HEK293 (cell line): ENCODE data around the gene UBXN10.

Source experiments
- CTCF ChIA-PET: fragments of 350-600 bp; formaldehyde crosslinking; extraction: SDS; loops from one replicate; lab custom pipeline; 2021; ENCODE audit warnings: antibody characterized with exemption; lab: Yijun Ruan, JAX
- POLR2A ChIA-PET: fragments of 300-600 bp; formaldehyde crosslinking; extraction: SDS; loops from one replicate; lab custom pipeline; 2020; ENCODE audit warnings: antibody characterized with exemption, inconsistent platforms; lab: Yijun Ruan, JAX
- H3K27ac ChIP-seq: fragments of 200-500 bp; sonication (Bioruptor generic); 2 replicates; pipeline ENCODE4 v1.5.1; 2014; ENCODE audit warnings: low read depth, low read length, control low read depth, inconsistent platforms; ENCODE audit errors: extremely low read depth
- H3K36me3 ChIP-seq, 2 experiments: fragments of 200-500 bp in 1 of 2; sonication (Bioruptor generic) in 1 of 2; 1 replicate in 1 of 2; 2 replicates in 1 of 2; pipeline ENCODE4 v1.5.1; 2014 to 2017; ENCODE audit warnings: inconsistent platforms in 2 of 2, low read length in 2 of 2; ENCODE audit not compliant: control insufficient read depth in 2 of 2, insufficient read depth in 1 of 2
- H3K4me1 ChIP-seq: fragments of 200-500 bp; sonication (Bioruptor generic); 2 replicates; pipeline ENCODE4 v1.5.1; 2014; ENCODE audit warnings: mild to moderate bottlenecking, low read length, inconsistent platforms; ENCODE audit not compliant: control insufficient read depth, insufficient read depth
- H3K4me3 ChIP-seq: 2 replicates; pipeline ENCODE4 v1.5.1; 2011; ENCODE audit warnings: low read depth, mild to moderate bottlenecking, control low read depth, low read length, moderate library complexity
- H3K9me3 ChIP-seq: fragments of 200-500 bp; sonication (Bioruptor generic); 2 replicates; pipeline ENCODE4 v1.5.1; 2014; ENCODE audit warnings: low read depth, low read length, inconsistent platforms; ENCODE audit not compliant: control insufficient read depth, insufficient read depth
- GLIS2 ChIP-seq: fragments of 450-650 bp; formaldehyde crosslinking; IDR thresholded peaks from 2 replicates; pipeline ENCODE4 v1.5.1; 2016; ENCODE audit warnings: missing biosample characterization, missing genetic modification characterization
- KLF1 ChIP-seq: fragments of 450-650 bp; formaldehyde crosslinking; IDR thresholded peaks from 2 replicates; pipeline ENCODE4 v1.5.1; 2016; ENCODE audit warnings: missing biosample characterization, missing genetic modification characterization
- SP2 ChIP-seq: fragments of 450-650 bp; formaldehyde crosslinking; IDR thresholded peaks from 2 replicates; pipeline ENCODE4 v1.5.1; 2016; ENCODE audit warnings: missing biosample characterization, missing genetic modification characterization
- SP3 ChIP-seq: fragments of 450-650 bp; formaldehyde crosslinking; IDR thresholded peaks from 2 replicates; pipeline ENCODE4 v1.5.1; 2016; ENCODE audit warnings: missing biosample characterization, missing genetic modification characterization
- ZBTB11 ChIP-seq: fragments of 450-650 bp; formaldehyde crosslinking; conservative IDR thresholded peaks from 2 replicates; pipeline ENCODE4 v1.5.1; 2016; ENCODE audit warnings: low read depth, missing biosample characterization, missing genetic modification characterization
- ZBTB48 ChIP-seq: fragments of 450-650 bp; formaldehyde crosslinking; IDR thresholded peaks from 2 replicates; pipeline ENCODE4 v1.5.1; 2016; ENCODE audit warnings: missing biosample characterization, missing genetic modification characterization
- ZEB2 ChIP-seq: fragments of 450-650 bp; formaldehyde crosslinking; IDR thresholded peaks from 2 replicates; pipeline ENCODE4 v1.5.1; 2016; ENCODE audit warnings: missing biosample characterization, missing genetic modification characterization
- ZFP41 ChIP-seq: fragments of 450-650 bp; formaldehyde crosslinking; IDR thresholded peaks from 2 replicates; pipeline ENCODE4 v1.5.1; 2016; ENCODE audit warnings: missing biosample characterization, missing genetic modification characterization, borderline replicate concordance
- ZIC2 ChIP-seq: fragments of 450-650 bp; formaldehyde crosslinking; IDR thresholded peaks from 2 replicates; pipeline ENCODE4 v1.5.1; 2016; ENCODE audit warnings: missing biosample characterization, missing genetic modification characterization
- ZNF184 ChIP-seq: fragments of 450-650 bp; IDR thresholded peaks from 2 replicates; pipeline ENCODE4 v1.5.1; 2018; ENCODE audit warnings: missing biosample characterization, mild to moderate bottlenecking, missing genetic modification characterization
- ZNF302 ChIP-seq: fragments of 450-650 bp; formaldehyde crosslinking; IDR thresholded peaks from 2 replicates; pipeline ENCODE4 v1.5.1; 2016; ENCODE audit warnings: missing biosample characterization, missing genetic modification characterization, low read depth
- ZNF391 ChIP-seq: fragments of 450-650 bp; formaldehyde crosslinking; IDR thresholded peaks from 2 replicates; pipeline ENCODE4 v1.5.1; 2016; ENCODE audit warnings: low read depth, missing biosample characterization, missing genetic modification characterization, borderline replicate concordance
- ZNF513 ChIP-seq: fragments of 450-650 bp; IDR thresholded peaks from 2 replicates; pipeline ENCODE4 v1.5.1; 2018; ENCODE audit warnings: missing biosample characterization, missing genetic modification characterization
- ZNF561 ChIP-seq: fragments of 450-650 bp; IDR thresholded peaks from 2 replicates; pipeline ENCODE4 v1.5.1; 2018; ENCODE audit warnings: missing biosample characterization, missing genetic modification characterization, borderline replicate concordance
- ZNF629 ChIP-seq: fragments of 450-650 bp; formaldehyde crosslinking; IDR thresholded peaks from 2 replicates; pipeline ENCODE4 v1.5.1; 2017; ENCODE audit warnings: missing biosample characterization, missing genetic modification characterization
- ZNF654 ChIP-seq: fragments of 450-650 bp; formaldehyde crosslinking; IDR thresholded peaks from 2 replicates; pipeline ENCODE4 v1.5.1; 2016; ENCODE audit warnings: low read depth, missing biosample characterization, missing genetic modification characterization
- ZXDB ChIP-seq: fragments of 450-650 bp; formaldehyde crosslinking; IDR thresholded peaks from 2 replicates; pipeline ENCODE4 v1.5.1; 2016; ENCODE audit warnings: missing biosample characterization, missing genetic modification characterization
- TF ChIP-seq, protein P1 (sequence below): fragments of 450-650 bp; formaldehyde crosslinking; IDR thresholded peaks from 2 replicates; pipeline ENCODE4 v1.5.1; 2016; ENCODE audit warnings: missing biosample characterization, missing genetic modification characterization
- TF ChIP-seq, protein P2 (sequence below): fragments of 450-650 bp; formaldehyde crosslinking; IDR thresholded peaks from 2 replicates; pipeline ENCODE4 v1.5.1; 2016; ENCODE audit warnings: missing biosample characterization, missing genetic modification characterization
- TF ChIP-seq, protein P3 (sequence below): fragments of 450-650 bp; formaldehyde crosslinking; IDR thresholded peaks from 2 replicates; pipeline ENCODE4 v1.5.1; 2016; ENCODE audit warnings: missing biosample characterization, missing genetic modification characterization
- TF ChIP-seq, protein P4 (sequence below): fragments of 450-650 bp; formaldehyde crosslinking; IDR thresholded peaks from 2 replicates; pipeline ENCODE4 v1.5.1; 2016; ENCODE audit warnings: missing biosample characterization, missing genetic modification characterization

Gene UBXN10

GRCh38 chr1:20150969-20151368 lies 34.9 kb upstream of the UBXN10 start (continued):
- no peak for TF ChIP-seq ZNF513 (tag by site-specific recombination)
- TF ChIP-seq, all 188 proteins: peak for 0

GRCh38 chr1:20151906-20152598 lies 33.8 kb upstream of the UBXN10 start:
- Histone ChIP-seq H3K4me3 (no peak overlapping the region; the same call in 1 of the 2 replicates), H3K4me1 (no peaks in the 10 kb centered on the region), H3K9me3 (no peaks in the 10 kb centered on the region), H3K27ac (no peak overlapping the region), H3K36me3 (no peaks in the 10 kb centered on the region)
- ChIA-PET POLR2A (interaction anchor here (0.5 to 0.7 kb wide), 3 partner anchors 50 to 313 kb away, joined by 3 to 4 read pairs (median 3); no protein-coding TSS in a partner anchor), CTCF (interaction anchor here (0.6 to 6.0 kb wide), 22 partner anchors 8 to 490 kb away, joined by 3 to 53 read pairs (median 4); no protein-coding TSS in a partner anchor)
- TF ChIP-seq, protein P1, sequence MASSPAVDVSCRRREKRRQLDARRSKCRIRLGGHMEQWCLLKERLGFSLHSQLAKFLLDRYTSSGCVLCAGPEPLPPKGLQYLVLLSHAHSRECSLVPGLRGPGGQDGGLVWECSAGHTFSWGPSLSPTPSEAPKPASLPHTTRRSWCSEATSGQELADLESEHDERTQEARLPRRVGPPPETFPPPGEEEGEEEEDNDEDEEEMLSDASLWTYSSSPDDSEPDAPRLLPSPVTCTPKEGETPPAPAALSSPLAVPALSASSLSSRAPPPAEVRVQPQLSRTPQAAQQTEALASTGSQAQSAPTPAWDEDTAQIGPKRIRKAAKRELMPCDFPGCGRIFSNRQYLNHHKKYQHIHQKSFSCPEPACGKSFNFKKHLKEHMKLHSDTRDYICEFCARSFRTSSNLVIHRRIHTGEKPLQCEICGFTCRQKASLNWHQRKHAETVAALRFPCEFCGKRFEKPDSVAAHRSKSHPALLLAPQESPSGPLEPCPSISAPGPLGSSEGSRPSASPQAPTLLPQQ (tag by site-specific recombination): 0 out of 2 replicates have a peak, but pooled peaks have one; percentile 37
- peak; percentile 58; the same call in 1 of the 2 replicates for TF ChIP-seq ZNF391 (tag by site-specific recombination)
- TF ChIP-seq SP2: no peak
- TF ChIP-seq ZNF302 (tag by site-specific recombination): no peak
- 0 out of 2 replicates have a peak, but pooled peaks have one; percentile 35 for TF ChIP-seq ZNF561
- TF ChIP-seq ZFP41 (tag by site-specific recombination): no peak
- TF ChIP-seq GLIS2: peak; percentile 91
- TF ChIP-seq ZEB2: no peak
- TF ChIP-seq, protein P2, sequence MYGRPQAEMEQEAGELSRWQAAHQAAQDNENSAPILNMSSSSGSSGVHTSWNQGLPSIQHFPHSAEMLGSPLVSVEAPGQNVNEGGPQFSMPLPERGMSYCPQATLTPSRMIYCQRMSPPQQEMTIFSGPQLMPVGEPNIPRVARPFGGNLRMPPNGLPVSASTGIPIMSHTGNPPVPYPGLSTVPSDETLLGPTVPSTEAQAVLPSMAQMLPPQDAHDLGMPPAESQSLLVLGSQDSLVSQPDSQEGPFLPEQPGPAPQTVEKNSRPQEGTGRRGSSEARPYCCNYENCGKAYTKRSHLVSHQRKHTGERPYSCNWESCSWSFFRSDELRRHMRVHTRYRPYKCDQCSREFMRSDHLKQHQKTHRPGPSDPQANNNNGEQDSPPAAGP: 0 out of 2 replicates have a peak, but pooled peaks have one; percentile 48
- 0 out of 2 replicates have a peak, but pooled peaks have one; percentile 9 for TF ChIP-seq ZIC2 (tag by site-specific recombination)
- TF ChIP-seq ZNF184: no peak
- peak; percentile 87 for TF ChIP-seq ZNF654 (tag by site-specific recombination)
- no peak for TF ChIP-seq ZXDB (tag by site-specific recombination)
- peak; percentile 62 for TF ChIP-seq KLF1 (tag by site-specific recombination)
- TF ChIP-seq ZBTB11: peak; percentile 24; the same call in 1 of the 2 replicates
- TF ChIP-seq, protein P3, sequence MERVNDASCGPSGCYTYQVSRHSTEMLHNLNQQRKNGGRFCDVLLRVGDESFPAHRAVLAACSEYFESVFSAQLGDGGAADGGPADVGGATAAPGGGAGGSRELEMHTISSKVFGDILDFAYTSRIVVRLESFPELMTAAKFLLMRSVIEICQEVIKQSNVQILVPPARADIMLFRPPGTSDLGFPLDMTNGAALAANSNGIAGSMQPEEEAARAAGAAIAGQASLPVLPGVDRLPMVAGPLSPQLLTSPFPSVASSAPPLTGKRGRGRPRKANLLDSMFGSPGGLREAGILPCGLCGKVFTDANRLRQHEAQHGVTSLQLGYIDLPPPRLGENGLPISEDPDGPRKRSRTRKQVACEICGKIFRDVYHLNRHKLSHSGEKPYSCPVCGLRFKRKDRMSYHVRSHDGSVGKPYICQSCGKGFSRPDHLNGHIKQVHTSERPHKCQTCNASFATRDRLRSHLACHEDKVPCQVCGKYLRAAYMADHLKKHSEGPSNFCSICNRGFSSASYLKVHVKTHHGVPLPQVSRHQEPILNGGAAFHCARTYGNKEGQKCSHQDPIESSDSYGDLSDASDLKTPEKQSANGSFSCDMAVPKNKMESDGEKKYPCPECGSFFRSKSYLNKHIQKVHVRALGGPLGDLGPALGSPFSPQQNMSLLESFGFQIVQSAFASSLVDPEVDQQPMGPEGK (tag by site-specific recombination): peak; percentile 90
- peak; percentile 14; the same call in 1 of the 2 replicates for TF ChIP-seq ZBTB48 (tag by site-specific recombination)
- TF ChIP-seq ZNF629 (tag by site-specific recombination): 0 out of 2 replicates have a peak, but pooled peaks have one; percentile 11
- TF ChIP-seq, protein P4, sequence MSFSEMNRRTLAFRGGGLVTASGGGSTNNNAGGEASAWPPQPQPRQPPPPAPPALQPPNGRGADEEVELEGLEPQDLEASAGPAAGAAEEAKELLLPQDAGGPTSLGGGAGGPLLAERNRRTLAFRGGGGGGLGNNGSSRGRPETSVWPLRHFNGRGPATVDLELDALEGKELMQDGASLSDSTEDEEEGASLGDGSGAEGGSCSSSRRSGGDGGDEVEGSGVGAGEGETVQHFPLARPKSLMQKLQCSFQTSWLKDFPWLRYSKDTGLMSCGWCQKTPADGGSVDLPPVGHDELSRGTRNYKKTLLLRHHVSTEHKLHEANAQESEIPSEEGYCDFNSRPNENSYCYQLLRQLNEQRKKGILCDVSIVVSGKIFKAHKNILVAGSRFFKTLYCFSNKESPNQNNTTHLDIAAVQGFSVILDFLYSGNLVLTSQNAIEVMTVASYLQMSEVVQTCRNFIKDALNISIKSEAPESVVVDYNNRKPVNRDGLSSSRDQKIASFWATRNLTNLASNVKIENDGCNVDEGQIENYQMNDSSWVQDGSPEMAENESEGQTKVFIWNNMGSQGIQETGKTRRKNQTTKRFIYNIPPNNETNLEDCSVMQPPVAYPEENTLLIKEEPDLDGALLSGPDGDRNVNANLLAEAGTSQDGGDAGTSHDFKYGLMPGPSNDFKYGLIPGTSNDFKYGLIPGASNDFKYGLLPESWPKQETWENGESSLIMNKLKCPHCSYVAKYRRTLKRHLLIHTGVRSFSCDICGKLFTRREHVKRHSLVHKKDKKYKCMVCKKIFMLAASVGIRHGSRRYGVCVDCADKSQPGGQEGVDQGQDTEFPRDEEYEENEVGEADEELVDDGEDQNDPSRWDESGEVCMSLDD (tag by site-specific recombination): peak; percentile 82
- TF ChIP-seq SP3 (tag by site-specific recombination): peak; percentile 64
